LNCaP clone FGC (cell line): ENCODE measurements around the gene METTL21C.

ENCODE experiments used
- DNase-seq: peaks from one replicate; pipeline ENCODE4 v3.0.0-alpha.2; 2011; ENCODE audit warnings: low read depth
- H3K4me3 ChIP-seq: 2 replicates; pipeline ENCODE4 v1.5.1; 2011; ENCODE audit warnings: mild to moderate bottlenecking, low read depth, low read length, control low read depth
- TF ChIP-seq, protein P1 (sequence below): IDR thresholded peaks from 2 replicates; pipeline ENCODE4 v1.5.1; 2012; ENCODE audit warnings: mild to moderate bottlenecking; ENCODE audit not compliant: control insufficient read depth, insufficient read depth; ENCODE audit errors: extremely low read depth

METTL21C gene

DNA sequence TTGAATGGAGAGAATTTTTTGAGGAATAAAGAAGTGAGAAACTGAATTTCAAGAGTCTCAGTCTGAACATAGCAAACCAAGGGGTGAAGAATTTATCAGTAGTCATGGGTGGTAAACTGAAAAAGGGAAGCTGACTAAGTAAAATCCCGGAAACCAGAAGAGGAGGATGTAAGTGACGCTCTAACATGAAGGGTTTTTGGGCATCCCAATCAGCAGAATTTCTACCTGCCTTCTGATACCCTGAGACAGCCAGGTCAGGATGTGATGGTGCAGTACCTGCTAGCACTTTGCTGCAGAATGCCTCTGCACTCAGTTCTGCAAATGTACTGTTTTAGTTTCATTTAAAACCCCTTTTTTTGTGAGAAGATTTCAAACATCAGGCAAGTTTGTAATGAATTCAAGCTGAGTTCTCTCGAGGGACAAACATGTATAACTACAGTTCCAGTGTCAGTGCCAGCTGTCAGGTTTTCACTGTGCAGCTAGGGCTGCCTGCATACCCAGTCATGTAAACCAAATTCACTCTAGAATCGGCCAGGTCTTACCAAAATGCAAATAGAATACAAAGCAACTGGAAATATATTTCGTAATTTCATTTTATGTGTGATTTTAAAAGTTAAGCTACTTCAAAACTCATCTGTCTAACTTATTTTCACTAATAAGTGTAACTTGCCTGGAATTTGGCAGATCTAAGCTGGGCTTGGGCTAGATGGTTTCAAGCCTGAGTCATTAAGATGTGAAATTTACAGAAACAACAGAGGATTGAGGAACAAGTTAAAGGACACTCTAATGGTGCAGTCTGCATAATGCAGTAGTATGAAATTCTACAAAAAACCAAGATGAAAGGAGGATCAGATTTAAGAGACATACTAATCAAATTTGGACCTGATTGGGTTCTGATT, 13.8 kb downstream of the METTL21C start:
- no peak for DNase-seq
- TF ChIP-seq, protein P1, sequence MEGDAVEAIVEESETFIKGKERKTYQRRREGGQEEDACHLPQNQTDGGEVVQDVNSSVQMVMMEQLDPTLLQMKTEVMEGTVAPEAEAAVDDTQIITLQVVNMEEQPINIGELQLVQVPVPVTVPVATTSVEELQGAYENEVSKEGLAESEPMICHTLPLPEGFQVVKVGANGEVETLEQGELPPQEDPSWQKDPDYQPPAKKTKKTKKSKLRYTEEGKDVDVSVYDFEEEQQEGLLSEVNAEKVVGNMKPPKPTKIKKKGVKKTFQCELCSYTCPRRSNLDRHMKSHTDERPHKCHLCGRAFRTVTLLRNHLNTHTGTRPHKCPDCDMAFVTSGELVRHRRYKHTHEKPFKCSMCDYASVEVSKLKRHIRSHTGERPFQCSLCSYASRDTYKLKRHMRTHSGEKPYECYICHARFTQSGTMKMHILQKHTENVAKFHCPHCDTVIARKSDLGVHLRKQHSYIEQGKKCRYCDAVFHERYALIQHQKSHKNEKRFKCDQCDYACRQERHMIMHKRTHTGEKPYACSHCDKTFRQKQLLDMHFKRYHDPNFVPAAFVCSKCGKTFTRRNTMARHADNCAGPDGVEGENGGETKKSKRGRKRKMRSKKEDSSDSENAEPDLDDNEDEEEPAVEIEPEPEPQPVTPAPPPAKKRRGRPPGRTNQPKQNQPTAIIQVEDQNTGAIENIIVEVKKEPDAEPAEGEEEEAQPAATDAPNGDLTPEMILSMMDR = no peak
- no peak overlapping the region for H3K4me3 ChIP-seq

DNA sequence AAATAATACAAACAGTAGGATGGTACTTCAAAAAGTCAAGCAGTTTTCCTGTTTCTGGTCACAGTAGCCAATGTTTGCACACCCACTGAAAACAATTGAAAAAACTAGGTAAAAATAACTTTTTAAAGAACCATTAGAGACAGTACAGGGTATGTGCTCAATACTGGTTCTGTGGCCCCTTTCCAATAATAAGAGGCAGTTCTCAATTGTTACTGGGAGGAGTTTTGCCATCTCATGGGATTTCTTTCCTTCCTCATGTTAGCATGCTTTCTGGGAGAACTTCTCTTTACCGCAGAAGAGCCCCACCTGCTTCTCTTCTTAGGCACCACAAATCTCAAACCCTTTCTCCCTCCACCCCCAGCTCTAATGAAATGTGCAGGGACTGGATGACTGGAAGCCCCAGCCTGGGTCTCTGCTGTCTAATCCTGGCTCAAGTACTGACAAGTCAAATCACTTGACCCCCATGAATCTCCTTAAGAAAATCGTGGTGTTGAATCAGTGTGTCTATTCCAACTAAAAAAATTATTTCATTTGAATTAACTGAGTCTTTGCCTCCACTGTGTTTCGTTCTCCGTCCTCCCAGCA, 14.6 kb downstream of the METTL21C start:
- TF ChIP-seq, protein P1 = no peak
- no peak overlapping the region for H3K4me3 ChIP-seq
- DNase-seq = no peak

DNA sequence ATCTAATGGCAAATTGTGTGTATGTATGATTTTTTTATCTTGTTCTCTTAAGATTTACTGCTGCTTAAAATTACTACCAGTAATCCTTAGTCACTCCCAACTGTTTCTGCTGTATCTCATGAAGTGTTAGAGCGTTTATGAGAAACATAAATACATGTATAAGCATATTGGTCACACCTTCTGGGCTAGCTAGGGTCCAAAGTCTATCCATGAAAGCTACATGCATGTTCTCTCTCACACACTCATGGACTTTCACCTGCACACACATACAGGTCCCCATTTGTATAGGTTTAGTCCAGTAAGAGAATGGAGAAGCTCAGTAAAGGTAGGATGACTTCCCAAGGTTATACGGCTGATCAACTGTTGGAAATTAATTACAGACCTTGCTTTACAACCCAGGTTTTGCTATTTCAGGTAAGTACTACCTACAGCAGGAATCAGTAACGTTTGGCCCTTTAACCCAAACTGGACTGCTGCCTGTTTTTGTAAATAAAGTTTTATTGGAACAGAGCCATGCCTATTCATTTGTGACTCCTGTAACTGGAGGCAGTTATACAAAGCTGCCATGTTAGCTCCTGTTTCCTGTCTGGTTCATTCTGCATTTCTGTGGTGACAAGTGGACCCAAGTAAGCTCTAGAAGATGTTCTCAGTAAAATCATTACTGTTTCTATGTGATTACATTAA, 15.3 kb downstream of the METTL21C start:
- H3K4me3 ChIP-seq = no peak overlapping the region
- TF ChIP-seq, protein P1 = no peak
- DNase-seq = no peak

DNA sequence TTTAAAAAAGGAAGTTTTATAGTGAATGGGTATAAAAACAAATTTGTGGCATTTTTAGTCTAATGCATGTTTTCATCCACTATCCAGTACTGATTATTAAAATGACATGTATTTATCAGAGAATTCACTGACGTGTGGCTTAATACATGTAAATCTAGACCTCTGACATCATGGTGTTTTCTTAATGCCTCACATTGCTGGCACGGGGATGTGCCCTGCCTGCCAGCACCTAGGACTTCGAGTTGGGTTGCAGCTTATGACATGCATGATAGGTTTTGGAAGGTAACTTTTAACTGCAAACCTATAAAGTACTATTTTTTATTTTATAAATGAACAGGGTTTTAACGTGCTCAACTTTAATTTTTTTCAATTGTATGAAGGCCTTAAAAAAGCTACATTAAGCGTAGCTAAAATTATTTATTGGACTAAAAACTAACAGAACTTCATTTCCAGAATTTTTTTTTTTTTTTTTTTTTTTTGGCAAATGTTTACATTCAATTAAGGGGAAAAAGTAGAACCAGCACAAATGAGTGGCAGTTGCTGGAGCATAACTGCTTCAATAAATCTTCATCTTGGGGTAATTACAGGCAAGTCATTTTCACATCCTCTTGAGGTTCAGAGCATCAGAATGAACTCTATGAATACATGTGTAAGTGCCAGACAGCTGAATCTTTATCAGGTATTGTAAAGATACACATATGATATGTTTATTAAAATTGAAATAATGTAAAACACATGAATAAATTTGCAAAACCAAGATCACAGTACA, 16.3 kb downstream of the METTL21C start:
- H3K4me3 ChIP-seq = no peak overlapping the region
- DNase-seq = no peak
- TF ChIP-seq, protein P1 = no peak

DNA sequence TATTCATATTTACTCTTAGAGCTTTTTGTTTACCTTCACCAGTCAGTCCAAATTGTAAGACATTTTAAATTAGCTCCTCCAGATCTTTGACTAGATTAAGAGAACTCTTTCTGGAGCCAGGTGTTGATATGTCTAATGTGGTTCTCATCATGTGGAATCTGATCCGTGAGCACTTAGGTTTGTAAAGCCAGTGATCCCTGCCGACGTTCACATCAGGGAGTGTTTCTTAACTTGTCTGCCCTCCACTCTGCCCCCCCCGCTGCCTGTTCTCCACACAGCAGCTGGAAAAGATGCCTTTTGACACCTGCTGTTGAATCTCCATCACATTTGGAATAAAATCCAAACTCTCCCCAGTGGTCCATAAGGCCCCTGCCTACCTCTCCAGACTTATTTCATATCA, 17.7 kb downstream of the METTL21C start:
- no peak for DNase-seq
- TF ChIP-seq, protein P1 = no peak
- no peak overlapping the region for H3K4me3 ChIP-seq

DNA sequence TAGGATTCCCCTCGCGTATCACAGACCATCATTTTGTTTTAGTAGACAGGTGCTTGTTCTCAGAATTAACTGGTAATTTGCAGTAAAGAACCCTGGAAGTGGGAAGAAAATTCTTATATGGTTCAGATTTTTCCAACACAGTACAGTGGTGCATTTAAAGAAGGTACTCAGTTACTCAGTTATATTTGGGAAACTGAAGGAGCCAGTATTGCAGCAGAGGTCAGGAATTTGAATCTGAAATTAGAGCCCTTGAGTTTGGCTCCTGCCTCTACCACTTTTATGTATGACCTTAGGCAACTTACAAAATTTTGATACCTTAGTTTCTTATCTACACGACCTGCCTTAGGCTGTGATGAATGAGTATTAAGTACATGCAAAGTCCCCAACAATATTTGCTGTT, 19.7 kb downstream of the METTL21C start:
- TF ChIP-seq, protein P1 = no peak
- no peak for DNase-seq
- no peak overlapping the region for H3K4me3 ChIP-seq
